Stimulated activated CD8-positive, alpha-beta memory T cell treated with anti-CD3 and anti-CD28 coated beads, Interleukin-7, amount 100 ng/mL, for 24 hours (primary cell): ENCODE measurements around the gene CLN5.
A peak's percentile ranks its signal among the peaks of the same experiment; 100 is the strongest.

Experiments
- DNase-seq: peaks from one replicate; pipeline ENCODE4 v3.0.0-alpha.2; 2020; ENCODE audit warnings: low read depth

Gene CLN5

DNA sequence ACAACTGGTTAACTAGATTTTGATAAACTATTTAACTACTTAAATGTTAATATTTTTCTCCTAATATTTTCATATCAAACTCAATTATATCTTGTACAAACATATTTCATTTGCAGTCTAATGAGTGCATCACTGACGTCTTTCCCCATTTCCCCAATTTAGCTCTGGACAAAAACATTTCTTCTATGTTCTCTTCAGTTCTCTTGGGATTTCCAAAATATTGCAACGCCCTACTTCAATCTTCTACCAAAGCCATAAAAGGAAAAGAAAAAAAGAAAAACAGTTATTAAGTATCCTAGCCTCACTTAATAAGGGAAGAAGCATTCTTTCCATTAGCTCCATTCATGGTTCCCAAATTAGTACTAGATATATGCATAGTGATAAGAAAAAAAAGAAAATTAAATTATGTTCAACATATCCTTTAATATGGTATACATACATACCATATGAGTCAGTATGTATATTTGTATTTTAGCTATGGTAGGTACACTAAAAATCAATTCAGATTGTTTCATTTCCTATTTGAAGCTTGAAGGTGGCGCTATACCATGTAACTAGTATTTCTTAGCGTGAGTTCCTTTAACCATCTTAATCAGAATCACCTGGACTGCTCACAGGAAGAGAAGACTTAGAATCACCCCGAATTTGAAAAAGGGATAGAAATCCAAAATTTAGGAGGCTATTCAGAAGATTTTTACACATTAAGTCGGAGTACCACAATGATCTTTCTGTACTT, 25.2 kb downstream of the CLN5 start:
- no peak for DNase-seq

DNA sequence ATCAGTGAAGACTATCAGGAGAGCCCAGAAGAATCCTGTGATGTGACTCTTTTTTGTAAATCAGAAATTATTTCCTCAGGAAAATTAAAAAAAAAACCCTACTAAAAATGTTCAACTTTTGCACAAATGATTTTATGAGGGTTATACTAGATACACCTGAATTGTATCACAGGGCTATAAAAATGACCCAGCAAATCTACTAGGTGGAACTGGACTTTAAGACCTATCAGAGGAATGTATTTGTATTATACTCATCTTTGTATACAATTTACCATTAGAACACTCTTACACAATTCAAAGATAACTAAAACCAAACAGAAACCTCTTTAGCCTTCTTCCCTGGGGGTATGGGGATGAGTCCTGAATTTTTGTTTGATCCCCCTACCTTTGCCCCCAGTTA, 27.9 kb downstream of the CLN5 start:
- no peak for DNase-seq

- no peak for DNase-seq
Measured at GRCh38 chr13:77022341-77022740, 30.5 kb downstream of the CLN5 start.

- DNase-seq, result peak; percentile 43
Measured at GRCh38 chr13:77026255-77026860, 34.5 kb downstream of the CLN5 start.

GRCh38 chr13:77026861-77027621, 35.2 kb downstream of the CLN5 start, which contains the start of gene FBXL3:
TSS of gene FBXL3 (minus strand) at chr13:77027159. CDS start at chr13:77021860, 5,299 bp downstream.
- DNase-seq, result peak; percentile 45

- no peak for DNase-seq
Measured at GRCh38 chr13:77028202-77028601, 36.3 kb downstream of the CLN5 start.

- DNase-seq, result no peak
Measured at GRCh38 chr13:77029436-77029835, 37.6 kb downstream of the CLN5 start.

- no peak for DNase-seq
Measured at GRCh38 chr13:77031656-77032243, 39.9 kb downstream of the CLN5 start.

- no peak for DNase-seq
Measured at GRCh38 chr13:77033717-77034302, 41.9 kb downstream of the CLN5 start.

- DNase-seq, result no peak
Measured at GRCh38 chr13:77034881-77035280, 43.0 kb downstream of the CLN5 start.

DNA sequence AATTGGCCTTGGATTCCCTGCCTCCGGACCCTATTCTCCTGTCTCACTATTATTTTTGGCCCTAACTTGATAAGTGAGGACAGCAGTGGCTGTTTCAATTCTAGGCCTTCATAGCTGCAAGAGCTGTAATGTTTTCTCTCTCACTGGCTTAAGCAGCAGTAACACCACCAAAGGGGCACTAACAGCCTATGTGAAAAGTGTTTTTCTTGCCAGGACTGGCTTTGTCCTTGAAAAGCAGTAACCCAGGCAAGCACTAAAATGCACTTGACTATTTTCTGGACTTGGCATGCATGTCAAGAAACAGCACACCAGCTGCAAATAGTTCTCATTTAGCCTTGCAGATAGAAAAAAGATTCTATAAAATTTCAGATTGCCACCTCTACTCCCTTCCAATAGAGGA, 44.4 kb downstream of the CLN5 start:
- DNase-seq, result no peak

DNA sequence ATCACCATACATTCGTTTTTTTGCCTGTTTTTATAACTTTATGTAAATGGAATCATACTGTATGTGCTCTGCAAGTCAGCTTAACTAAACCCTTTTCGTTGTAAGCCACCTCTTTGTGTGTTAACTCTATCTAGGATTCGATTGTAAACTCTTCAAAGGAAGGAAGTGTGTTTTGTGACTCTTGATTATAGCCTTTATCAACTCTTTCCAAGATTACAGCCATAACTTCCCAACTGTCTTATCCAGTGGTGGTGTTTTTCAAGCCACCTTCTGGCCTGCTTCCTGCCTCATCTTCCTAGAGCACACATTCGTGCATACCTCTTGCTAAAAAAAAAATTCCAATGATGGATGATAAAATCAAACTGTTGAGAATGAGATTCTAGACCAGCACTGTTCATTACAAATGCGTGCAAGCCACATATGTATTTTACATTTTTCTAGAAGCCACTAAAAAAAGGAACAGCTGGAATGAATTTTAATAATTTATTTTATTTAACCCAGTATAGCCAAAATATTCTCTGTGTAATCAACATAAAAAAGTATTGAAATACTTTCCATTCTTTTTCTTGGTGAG, 47.1 kb downstream of the CLN5 start:
- no peak for DNase-seq

DNA sequence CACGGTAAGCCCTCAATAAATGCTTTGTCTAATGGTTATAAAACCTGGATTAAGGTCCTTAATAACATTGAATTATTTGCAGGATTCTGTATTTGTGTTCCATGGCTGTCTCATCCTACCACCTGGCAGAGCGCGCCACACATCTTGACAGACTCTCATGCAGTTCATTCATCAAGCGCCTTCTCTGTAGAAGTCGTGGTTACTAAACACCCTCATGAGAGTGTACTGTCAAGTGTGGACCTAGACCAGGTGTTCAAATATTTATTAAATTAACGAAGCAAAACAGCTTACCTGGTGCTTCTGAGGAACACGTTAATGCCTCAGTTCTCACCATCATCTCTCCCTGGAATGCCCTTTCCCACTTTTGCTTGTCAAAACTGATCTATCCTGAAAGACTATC, 48.2 kb downstream of the CLN5 start:
- no peak for DNase-seq

GRCh38 chr13:77040835-77041234, 49.0 kb downstream of the CLN5 start:
- no peak for DNase-seq

DNA sequence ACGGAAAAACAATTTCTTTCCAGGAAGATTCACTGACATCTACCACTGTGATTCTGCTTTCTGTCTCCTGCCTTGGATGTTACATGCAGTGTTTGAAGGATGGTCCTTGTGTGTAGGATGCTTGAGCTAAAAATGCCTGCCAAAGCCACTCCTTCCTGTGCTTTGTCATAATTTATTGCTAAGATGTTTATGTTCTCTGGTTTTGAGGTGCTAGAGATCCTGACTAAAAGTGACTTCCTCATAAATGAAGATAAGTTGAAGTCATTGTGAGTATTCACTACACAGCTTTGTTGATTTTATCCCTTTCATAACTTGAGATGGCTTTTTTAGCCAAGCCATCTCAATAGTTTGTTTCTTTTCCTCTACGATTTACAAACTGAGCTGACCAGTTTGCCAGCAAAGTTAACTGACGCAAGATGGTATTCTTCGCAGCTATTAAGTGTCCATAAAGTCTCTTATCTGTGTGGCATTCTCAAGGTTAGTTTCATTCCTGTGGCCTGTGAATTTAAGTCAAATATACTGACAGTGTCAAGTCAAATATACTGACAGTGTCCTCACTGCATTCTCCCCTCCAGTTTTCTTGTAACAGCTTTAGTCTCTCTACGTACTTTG, 50.8 kb downstream of the CLN5 start:
- no peak for DNase-seq

DNA sequence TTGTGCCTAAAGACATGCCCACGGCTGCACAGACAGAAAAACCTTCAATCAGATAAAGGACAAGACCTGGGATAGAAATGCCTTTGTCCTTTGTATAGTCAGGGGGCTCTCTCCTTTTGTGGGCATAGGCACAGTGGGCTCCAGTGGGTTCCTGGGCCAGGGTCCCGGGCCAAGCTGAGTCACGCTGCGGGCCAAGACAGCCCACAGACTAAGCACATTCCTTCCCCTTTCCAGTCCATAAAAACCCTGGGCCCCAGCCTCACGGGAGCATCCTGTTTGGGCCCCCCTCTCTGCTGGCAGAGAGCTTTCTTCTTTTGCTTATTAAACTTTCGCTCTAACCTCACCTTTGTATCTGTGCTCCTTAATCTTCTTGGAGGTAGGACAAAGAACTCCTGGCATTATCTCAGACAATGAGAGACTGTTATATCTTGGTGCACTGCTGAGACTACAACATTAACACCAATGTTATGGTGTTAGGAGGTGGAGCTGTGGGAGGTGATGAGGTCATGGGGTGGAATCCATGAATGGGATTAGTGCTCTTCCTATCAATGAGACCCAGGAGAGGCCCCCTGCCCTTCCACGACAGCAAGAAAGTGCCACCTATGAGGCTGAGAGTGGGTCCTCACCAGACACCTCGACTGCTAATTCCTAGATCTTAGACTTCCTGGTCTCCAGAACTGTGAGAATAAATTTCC, 55.9 kb downstream of the CLN5 start:
- DNase-seq, result no peak

- no peak for DNase-seq
Measured at GRCh38 chr13:77048681-77049080, 56.8 kb downstream of the CLN5 start.

DNA sequence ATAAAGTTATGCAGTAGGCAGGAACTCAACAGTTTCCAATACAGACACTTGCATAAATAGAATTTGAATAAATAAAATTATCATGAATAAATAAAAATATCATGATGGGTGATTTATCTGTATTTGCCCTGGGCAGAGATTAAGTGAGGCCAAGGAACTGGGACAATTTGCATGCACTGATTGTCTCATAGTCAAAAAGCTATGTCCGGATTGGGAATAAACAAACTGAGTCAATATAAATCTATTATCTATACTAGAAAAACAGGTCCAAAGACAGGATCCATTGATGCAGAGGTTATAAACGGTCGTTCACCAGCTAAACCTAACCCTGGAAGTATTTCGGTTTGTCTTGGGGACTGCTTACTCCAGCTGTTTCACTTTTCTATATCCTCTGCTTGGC, 61.3 kb downstream of the CLN5 start:
- DNase-seq, result no peak
